Upper lobe of right lung (tissue), 1 donor: ENCODE measurements around the gene CLCN7. TPM values are rescaled to one million over a fixed set of nuclear protein-coding genes. Genes with fewer than 3 reads are reported as not detected.
"Not testable (repeated sequence)": the region's sequence is repeated elsewhere in the genome, so short reads cannot be mapped to it uniquely, and the experiment has no call there.

Source experiments
- ATAC-seq: fragments of 200-7000 bp; cut with Tn5 transposase; one replicate; pipeline ENCODE4 v1.9.1; 2020; ENCODE audit warnings: mild to moderate bottlenecking, moderate library complexity
- DNase-seq: peaks from one replicate; pipeline ENCODE4 v3.0.0-alpha.2; 2020
- H3K27ac ChIP-seq: fragments of 200-600 bp; one replicate; pipeline ENCODE4 v1.8.0; 2022
- H3K27me3 ChIP-seq: fragments of 200-600 bp; one replicate; pipeline ENCODE4 v1.8.0; 2022; ENCODE audit warnings: mild to moderate bottlenecking
- H3K36me3 ChIP-seq: fragments of 200-600 bp; one replicate; pipeline ENCODE4 v1.8.0; 2022
- H3K4me1 ChIP-seq: fragments of 200-600 bp; one replicate; pipeline ENCODE4 v1.8.0; 2022
- H3K4me3 ChIP-seq: fragments of 200-600 bp; one replicate; pipeline ENCODE4 v1.8.0; 2022; ENCODE audit warnings: mild to moderate bottlenecking
- H3K9me3 ChIP-seq: fragments of 200-600 bp; one replicate; pipeline ENCODE4 v1.8.0; 2022
- CTCF ChIP-seq: fragments of 200-600 bp; IDR thresholded peaks from one replicate; pipeline ENCODE4 v1.8.0; 2022; ENCODE audit warnings: antibody characterized with exemption
- intact Hi-C: fragments of 100-400 bp; cut with DNase I; formaldehyde crosslinking; loops from one replicate; pipeline ENCODE4 v1.11.0; 2022
- total RNA-seq: library from RNA; stranded (reverse); fragmentation: NEBNext Ultra II Directional; extraction: Animal tissue kit (Norgen Biotek cat#: 25700); gene quantifications from one replicate; pipeline ENCODE4 v1.2.1, GENCODE V29; 2021
- donor health status: DM: no; HTN: yes; CAD: no; lungs with severe emphysema.

The CLCN7 gene
- total RNA-seq, 1 donor from 2014 or later: 138 TPM

DNA sequence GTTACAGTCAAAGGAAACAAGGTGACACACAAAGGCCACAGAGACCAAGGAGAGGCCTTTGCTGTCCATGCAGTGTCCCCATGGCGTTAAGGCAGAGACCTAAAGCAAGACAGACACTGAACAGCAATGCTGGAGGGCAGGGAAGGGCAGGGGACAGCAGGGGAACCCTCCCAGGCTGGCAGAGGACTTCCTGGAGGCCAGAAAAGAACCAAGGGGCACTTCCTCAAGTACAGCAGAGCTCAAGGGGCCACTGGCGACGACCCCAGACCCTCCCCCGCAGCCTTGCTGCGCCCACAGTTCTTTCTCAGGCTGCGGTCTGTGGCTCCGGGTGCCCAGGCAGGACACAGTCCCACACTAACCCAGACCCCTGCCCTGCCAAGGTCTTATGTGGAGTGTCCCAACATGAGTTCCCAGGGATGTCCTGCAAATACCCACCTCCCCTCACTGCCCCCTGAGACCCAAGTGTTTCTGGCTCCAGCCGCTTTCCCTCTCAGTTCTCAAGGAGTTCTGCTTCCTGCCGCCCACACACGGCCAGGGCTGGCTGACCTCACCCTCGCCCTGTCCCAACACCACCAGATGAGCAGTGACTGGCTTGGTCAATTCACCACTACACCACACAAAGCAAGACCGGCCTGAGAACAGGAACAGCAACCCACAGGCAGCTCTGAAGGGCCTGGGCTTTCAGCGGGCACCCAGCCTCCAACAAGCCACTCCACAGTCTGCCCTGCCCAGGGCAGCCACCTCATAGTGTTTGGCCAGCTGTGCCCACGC, 4.2 kb downstream of the CLCN7 start:
- intact Hi-C loops: no loop called here
- peaks cover 36% of the 10 kb centered on the region for H3K4me1 ChIP-seq
- H3K27ac ChIP-seq: peak overlapping the region; percentile 75
- no peaks in the 10 kb centered on the region for H3K27me3 ChIP-seq
- no peaks in the 10 kb centered on the region for H3K36me3 ChIP-seq
- H3K4me3 ChIP-seq: no peak overlapping the region
- H3K9me3 ChIP-seq: no peaks in the 10 kb centered on the region
- TF ChIP-seq CTCF: no peak
- DNase-seq (peak; percentile 90), ATAC-seq (peak; percentile 81)

DNA sequence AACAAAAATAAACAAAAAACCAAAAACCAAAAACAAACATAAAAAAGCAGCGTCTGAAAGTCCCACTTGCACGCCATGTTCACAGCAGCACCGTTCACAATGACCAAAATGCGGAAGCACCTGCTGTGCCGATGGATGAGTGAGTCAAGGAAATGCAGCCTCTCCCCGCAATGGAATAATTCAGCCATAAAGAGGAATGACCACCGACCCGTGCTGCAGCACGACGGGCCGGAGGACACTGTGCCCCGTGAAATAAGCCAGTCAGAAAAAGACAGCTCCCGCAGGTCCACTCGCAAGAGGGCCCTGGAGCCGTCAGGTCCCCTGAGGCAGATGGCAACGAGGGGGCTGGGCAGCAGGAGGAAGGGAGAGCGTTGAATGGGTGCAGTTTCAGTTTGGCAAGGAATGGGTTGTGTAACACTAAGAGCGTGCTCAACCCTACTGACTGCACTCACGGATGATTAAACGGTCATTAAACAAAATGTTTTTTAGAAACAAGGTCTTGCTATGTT, 5.1 kb downstream of the CLCN7 start:
- intact Hi-C loops: no loop called here
- Histone ChIP-seq H3K4me1 (peaks cover 33% of the 10 kb centered on the region), H3K36me3 (peaks cover 3% of the 10 kb centered on the region), H3K9me3 (no peaks in the 10 kb centered on the region), H3K27ac (peak overlapping the region; percentile 75), H3K27me3 (no peaks in the 10 kb centered on the region), H3K4me3 (peak overlapping the region; percentile 8)
- DNase-seq (peak; percentile 68), ATAC-seq (peak; percentile 54)
- no peak for TF ChIP-seq CTCF

DNA sequence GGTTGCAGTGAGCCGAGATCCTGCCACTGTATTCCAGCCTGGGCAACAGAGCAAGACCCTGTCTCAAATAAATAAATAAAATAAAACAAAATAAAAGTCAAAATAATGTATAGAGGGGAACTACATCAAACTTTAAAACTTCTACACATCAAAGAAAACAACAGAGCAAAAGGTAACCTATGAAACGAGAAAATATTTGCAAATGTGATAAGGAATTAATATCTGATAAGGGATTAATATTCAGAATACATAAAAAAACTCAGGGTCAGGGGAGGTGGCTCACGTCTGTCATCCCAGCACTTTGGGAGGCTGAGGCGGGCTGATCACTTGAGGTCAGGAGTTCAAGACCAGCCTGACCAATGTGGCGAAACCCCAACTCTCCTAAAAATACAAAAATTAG, 5.7 kb downstream of the CLCN7 start:
- peaks cover 31% of the 10 kb centered on the region for H3K4me1 ChIP-seq
- H3K4me3 ChIP-seq, ATAC-seq, H3K9me3 ChIP-seq, DNase-seq, H3K27ac ChIP-seq, H3K27me3 ChIP-seq, H3K36me3 ChIP-seq, intact Hi-C loops: not testable (repeated sequence)

- no peak overlapping the region for H3K4me3 ChIP-seq
- intact Hi-C loops: no loop called here
- no peak for TF ChIP-seq CTCF
These were observed 6.4 kb downstream of the CLCN7 start for GRCh38 chr16:1468426-1468810.

DNA sequence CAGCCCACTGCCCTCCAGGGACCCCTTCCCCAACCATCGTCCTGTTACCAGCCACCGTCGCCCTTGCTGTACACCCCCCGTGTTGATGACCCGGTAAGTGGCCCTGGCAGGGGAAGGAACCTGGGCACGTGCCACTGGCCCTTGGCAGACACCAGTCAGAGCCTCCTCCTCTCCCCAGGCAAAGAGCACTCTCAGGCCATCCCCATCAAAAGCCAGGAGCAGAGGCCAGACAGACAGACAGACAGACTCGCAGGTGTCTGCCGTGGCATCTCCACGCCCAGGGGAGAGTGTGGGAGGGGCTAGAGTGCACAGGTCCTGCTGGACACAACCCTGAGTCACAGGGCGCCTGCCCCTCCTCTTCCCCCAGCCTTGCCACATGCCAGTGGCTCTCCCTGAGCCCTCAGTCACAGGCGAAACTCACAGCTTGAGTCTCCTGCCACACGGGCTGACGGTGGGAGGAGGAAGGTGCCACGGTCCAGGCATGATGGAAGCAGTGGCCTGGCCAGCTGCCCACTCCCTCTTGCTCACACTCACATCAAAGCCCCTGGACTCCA, 7.8 kb downstream of the CLCN7 start:
- peaks cover 22% of the 10 kb centered on the region for H3K36me3 ChIP-seq
- ATAC-seq (peak; percentile 2), DNase-seq (peak; percentile 64)
- H3K9me3 ChIP-seq: no peaks in the 10 kb centered on the region
- peaks cover 14% of the 10 kb centered on the region for H3K4me1 ChIP-seq
- no peak overlapping the region for H3K4me3 ChIP-seq
- no peak overlapping the region for H3K27ac ChIP-seq
- intact Hi-C loops: no loop called here
- TF ChIP-seq CTCF: no peak
- no peaks in the 10 kb centered on the region for H3K27me3 ChIP-seq

More at GRCh38 chr16:1468426-1468810, 6.4 kb downstream of the CLCN7 start:
- DNase-seq (peak; percentile 64), ATAC-seq (no peak)
- H3K27me3 ChIP-seq: no peaks in the 10 kb centered on the region
- peaks cover 23% of the 10 kb centered on the region for H3K4me1 ChIP-seq
- peaks cover 14% of the 10 kb centered on the region for H3K36me3 ChIP-seq
- no peaks in the 10 kb centered on the region for H3K9me3 ChIP-seq
- no peak overlapping the region for H3K27ac ChIP-seq

- intact Hi-C loops: no loop called here
- DNase-seq: no peak
- Histone ChIP-seq H3K4me3 (no peak overlapping the region), H3K27ac (no peak overlapping the region), H3K36me3 (peaks cover 29% of the 10 kb centered on the region), H3K4me1 (peaks cover 12% of the 10 kb centered on the region), H3K27me3 (no peaks in the 10 kb centered on the region), H3K9me3 (no peaks in the 10 kb centered on the region)
- TF ChIP-seq CTCF: no peak
- no peak for ATAC-seq
These were observed 8.8 kb downstream of the CLCN7 start for GRCh38 chr16:1466054-1466453.
